Peyer's patch (tissue), 4 donors: Measurements from ENCODE around the gene CENPVL3.

Experiments used
- POLR2A ChIP-seq, 2 donors: fragments of 450-650 bp; IDR thresholded peaks; one replicate each; pipeline ENCODE4 v1.5.1; 2017; ENCODE audit warnings: antibody characterized with exemption in 2 of 2, mild to moderate bottlenecking in 2 of 2, moderate library complexity in 2 of 2
- TF ChIP-seq, protein P1 (sequence below), 6 experiments: fragments of 450-650 bp in 4 of 6; fragments of 200-600 bp in 2 of 6; sonication (generic) in 1 of 6; IDR thresholded peaks; one replicate each; pipeline ENCODE4 v1.5.1; 2017 to 2019; ENCODE audit warnings: antibody characterized with exemption in 6 of 6, mild to moderate bottlenecking in 3 of 6, moderate library complexity in 1 of 6

DNA sequence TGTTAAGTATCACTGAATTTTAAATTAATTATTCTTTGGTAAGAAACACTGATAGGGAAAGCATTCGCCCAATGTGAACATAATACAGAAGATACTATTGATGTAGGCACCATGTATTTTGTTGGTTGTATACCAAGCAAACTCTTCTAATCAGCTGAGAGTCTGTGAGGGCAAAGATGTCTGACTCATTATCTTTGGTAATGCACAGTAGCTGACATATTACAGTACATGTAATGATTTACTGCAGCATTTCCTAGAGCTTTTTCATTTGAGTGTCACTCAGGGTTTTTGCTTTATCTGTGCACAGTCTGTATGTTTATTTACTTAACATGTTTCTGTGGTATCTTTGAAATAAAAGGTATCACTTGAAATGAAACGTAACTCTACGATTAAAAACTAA, 49.2 kb downstream of the CENPVL3 start:
- TF ChIP-seq, protein P1, sequence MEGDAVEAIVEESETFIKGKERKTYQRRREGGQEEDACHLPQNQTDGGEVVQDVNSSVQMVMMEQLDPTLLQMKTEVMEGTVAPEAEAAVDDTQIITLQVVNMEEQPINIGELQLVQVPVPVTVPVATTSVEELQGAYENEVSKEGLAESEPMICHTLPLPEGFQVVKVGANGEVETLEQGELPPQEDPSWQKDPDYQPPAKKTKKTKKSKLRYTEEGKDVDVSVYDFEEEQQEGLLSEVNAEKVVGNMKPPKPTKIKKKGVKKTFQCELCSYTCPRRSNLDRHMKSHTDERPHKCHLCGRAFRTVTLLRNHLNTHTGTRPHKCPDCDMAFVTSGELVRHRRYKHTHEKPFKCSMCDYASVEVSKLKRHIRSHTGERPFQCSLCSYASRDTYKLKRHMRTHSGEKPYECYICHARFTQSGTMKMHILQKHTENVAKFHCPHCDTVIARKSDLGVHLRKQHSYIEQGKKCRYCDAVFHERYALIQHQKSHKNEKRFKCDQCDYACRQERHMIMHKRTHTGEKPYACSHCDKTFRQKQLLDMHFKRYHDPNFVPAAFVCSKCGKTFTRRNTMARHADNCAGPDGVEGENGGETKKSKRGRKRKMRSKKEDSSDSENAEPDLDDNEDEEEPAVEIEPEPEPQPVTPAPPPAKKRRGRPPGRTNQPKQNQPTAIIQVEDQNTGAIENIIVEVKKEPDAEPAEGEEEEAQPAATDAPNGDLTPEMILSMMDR (IDR thresholded peaks at IDR 0.05) = no peak
- no peak for TF ChIP-seq POLR2A (IDR thresholded peaks at IDR 0.05)
